ENCODE measurements around the gene CRACR2B. TPM values are rescaled to one million over a fixed set of nuclear protein-coding genes. Genes with fewer than 3 reads are reported as not detected.

CRACR2B gene
- polyA plus RNA-seq, 6 donors from 2014 or later: 0.41 to 1.00 (median 0.55) TPM; not detected in 3

DNA sequence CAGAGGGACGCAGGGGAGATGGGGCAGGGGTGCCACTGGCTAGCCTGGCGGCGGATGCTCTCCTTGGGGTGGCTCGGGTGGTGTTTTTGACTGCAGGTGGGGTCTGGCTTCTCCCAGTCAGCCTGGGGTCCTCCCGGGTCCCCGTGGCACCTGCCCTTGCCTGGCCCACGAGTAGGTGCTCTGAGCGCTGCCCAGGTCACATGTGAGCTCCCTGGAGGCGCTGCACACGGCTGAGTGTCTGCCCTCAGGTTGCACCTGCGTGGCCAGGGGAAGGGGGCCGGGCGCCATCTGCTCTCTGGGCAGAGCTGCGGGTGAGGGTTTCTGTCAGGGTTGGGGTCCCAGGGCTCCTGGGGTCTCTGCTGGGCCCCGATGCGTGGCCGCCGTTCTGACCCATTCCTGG, 20.2 kb downstream of the CRACR2B start:
- Mint-ChIP-seq H3K4me1 (peaks cover 10 to 25% (median 11%) of the 10 kb centered on the region in 3 donors), H3K4me3 (peak overlapping the region in 1 of 8 donors; percentile 76)
- no peak for DNase-seq

DNA sequence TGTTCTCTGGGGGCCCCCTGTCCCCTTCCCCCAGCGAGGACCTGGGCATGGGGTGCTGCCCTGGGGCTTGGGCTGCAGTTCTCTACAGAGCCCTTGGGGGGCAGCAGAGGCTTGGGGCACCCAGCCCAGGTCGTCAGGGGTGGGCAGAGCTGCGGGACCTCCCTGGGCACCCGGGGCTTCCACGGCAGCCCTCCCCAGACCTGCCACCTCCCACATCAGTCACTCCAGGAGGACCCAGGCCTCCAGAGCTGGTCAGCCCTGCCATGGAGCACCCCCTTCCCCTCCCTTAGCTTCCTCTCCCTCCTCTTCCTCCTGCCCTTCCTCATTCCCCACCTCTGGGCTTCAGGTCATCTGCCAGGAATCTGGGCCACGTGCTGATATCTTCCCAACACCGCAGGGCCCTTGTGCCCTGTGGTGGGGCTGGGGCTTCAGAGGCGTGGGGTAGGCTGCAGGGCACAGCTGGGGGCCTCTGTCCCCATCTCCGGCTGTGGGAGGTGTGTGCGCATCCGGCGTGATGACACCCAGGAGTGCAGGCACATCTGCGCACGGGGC, 20.7 kb downstream of the CRACR2B start:
- peak overlapping the region in 1 of 6 donors; percentile 70 for H3K27ac Mint-ChIP-seq
- peaks cover 7 to 23% (median 10%) of the 10 kb centered on the region in 3 donors for H3K4me1 Mint-ChIP-seq
- no peaks in the 10 kb centered on the region for H3K9me3 Mint-ChIP-seq
- H3K27me3 Mint-ChIP-seq: peaks cover 0 to 33% (median 5%) of the 10 kb centered on the region in 3 donors
- ATAC-seq (ENCODE audit: low read depth in 2 of 2) (peak; percentile 53 to 65), DNase-seq (peak; percentile 65)
- H3K36me3 Mint-ChIP-seq: no peaks in the 10 kb centered on the region
- peak overlapping the region in 7 of 8 donors; percentile 23 to 77 (median 67) for H3K4me3 Mint-ChIP-seq

More for the DNA sequence above, 20.2 kb downstream of the CRACR2B start:
- no peaks in the 10 kb centered on the region for H3K36me3 Mint-ChIP-seq
- peaks cover 0 to 36% (median 6%) of the 10 kb centered on the region in 3 donors for H3K27me3 Mint-ChIP-seq
- no peaks in the 10 kb centered on the region for H3K9me3 Mint-ChIP-seq
- no peak overlapping the region for H3K27ac Mint-ChIP-seq
- no peak for ATAC-seq (ENCODE audit: low read depth in 2 of 2)

DNA sequence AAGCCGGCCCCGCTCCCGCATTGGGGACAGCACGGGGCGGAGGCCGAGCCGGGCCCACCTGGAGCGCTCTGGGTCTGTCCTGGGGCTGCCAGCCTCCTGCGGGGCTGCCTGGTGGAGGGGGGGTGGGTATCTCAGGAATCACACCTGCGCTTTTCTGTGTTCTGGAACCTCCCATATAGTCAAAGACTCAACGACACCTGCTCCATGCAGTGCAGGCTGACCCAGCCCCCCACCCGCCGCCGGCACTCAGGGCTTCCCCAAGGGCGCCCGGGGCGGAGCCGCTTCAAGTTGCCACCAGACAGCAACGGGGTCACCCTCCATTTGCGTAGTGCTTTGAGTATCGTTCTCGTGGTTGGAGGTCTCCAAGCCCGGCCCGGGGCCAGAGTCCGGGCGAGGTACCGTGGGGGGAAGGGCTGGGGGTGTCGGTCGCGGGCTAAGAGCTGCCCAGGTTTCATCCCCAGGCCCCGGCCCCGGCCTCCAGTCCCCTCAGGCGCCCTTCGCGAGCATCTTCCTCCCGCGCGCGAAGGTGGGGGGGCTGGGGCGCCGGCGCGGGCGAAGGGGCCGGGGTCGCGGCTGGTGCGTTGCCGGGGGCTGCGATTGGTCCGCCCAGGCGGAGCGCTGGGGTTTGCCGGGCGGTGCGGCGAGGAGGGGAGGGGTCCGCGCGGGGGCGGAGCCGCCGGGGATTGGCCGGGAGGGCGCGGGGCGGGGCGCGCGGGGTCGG, 21.5 kb downstream of the CRACR2B start:
- Mint-ChIP-seq H3K4me3 (peak overlapping the region; percentile 27 to 90 (median 84)), H3K27me3 (peaks cover 0 to 27% (median 0%) of the 10 kb centered on the region in 3 donors), H3K27ac (peak overlapping the region in 2 of 6 donors; percentile 63 to 66), H3K36me3 (no peaks in the 10 kb centered on the region), H3K4me1 (peaks cover 2 to 15% (median 4%) of the 10 kb centered on the region in 3 donors), H3K9me3 (no peaks in the 10 kb centered on the region)
- peak; percentile 47 to 60 for ATAC-seq (ENCODE audit: low read depth in 2 of 2)
- no peak for DNase-seq

DNA sequence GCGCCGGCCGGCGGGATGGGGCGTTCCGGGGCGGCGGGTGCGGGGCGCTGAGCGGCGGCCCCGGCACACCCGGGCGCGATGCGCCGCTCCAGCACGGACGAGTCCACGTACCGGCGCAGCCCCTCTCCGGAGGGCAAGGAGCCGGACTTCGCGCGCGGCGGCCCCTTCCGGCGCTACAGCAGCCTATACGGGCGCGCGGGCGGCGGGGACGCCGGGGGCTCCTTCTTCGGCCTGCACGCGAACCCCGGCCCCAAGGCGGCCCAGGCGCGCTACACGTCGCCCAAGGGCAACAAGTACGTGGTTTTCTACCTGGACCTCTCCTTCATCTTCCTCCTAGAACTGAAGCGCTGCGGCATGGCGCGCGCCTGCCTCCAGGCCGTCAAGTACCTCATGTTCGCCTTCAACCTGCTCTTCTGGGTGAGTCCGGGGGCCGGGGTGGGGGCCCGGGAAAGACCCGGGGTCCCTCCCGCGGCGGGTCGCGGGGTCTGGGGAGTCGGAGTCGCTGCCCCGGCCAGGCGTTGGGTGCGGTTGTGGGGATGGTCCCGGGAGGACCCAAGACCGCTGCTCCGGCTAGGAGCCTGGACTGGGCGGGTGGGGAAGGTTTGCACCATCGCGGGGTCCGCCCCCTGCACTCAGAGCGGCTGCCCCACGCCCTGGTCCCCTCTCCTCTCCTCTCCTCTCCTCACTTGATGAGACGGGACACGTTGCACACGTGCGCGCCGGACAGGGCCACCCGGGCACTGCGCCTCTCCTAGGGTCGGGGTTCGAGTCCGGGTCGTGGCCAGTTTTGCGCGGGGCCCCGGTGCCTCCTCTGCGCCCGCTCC, 22.4 kb downstream of the CRACR2B start:
- H3K9me3 Mint-ChIP-seq: no peaks in the 10 kb centered on the region
- no peak overlapping the region for H3K27ac Mint-ChIP-seq
- peaks cover 0 to 21% (median 0%) of the 10 kb centered on the region in 3 donors for H3K27me3 Mint-ChIP-seq
- ATAC-seq (ENCODE audit: low read depth in 2 of 2) (peak; percentile 21 to 22), DNase-seq (no peak)
- H3K4me3 Mint-ChIP-seq: peak overlapping the region; percentile 33 to 87 (median 69)
- peaks cover 0 to 8% (median 0%) of the 10 kb centered on the region in 3 donors for H3K4me1 Mint-ChIP-seq
- no peaks in the 10 kb centered on the region for H3K36me3 Mint-ChIP-seq

DNA sequence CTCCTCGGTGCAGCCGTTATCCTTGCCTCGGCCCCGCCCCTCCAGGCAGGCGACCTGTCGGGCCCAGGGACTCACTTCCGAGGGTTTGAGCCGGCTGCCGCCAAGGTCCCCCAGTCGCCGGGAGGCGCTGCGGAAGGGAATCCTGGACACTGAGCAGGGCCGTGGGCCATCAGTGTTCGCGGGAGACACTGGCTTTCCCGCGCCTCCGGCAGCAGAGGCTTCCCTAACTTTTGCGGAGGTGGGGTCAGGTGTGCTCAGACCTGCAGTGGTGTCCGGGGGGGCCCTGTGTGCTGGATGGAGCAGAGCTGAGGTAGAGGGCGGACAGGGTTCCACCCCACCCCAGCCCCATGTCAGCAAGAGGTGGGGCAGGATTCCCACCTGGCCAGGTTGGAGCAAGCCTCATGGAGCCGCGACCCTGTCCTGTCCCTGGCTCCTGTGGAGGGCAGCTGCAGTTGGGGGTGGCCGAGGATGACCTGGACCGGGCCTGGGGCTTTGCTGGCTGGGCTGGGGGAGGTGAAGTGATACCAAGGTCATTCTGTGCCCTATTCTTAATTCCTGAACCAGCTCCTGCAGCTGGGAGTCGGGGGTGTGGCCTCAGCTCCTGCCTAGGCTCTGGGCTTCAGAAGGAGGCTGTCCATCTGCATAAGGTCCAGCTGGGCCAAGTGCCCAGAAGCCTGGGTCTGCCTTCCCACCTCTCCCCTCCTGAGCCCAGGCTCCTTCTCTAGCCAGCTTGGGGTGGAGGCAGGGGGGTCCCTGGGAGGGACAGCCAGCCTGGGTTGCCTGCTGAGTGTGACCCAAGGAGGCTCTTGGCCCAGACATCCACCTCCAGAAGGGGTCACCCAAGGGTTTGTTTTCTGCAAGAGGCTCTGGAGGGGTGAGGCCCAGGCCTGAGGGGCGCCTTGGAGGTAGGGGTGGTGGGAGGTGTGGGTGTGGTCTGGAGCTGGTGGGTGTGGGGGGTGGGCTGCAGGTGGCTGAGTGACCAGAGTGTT, 23.4 kb downstream of the CRACR2B start:
- no peak for ATAC-seq (ENCODE audit: low read depth in 2 of 2)
- Mint-ChIP-seq H3K4me1 (peaks cover 0 to 6% (median 0%) of the 10 kb centered on the region in 3 donors), H3K4me3 (peak overlapping the region in 6 of 8 donors; percentile 28 to 80 (median 68)), H3K36me3 (no peaks in the 10 kb centered on the region), H3K27me3 (peaks cover 0 to 18% (median 0%) of the 10 kb centered on the region in 3 donors), H3K27ac (peak overlapping the region in 2 of 6 donors; percentile 12 to 47), H3K9me3 (no peaks in the 10 kb centered on the region)
- DNase-seq: no peak

DNA sequence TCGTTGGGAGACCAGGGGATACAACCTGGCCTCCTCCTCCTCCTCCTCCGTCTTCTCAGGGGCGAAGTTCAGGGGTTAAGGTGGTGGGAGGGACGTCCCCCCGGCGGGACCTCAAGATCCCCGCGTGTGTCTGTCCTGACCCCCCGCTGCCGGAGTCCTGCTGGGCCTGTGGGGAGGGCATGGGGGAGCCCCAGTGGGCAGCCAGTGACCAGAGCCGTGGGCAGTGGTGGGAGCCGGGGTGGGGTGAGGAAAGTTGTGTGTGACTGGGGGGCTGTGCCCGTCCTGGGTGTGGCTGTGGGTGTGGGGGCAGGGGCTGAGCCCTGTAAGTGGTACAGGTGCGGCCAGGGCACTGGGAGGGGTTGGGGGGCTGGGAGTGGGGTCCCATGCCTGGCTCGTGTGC, 25.0 kb downstream of the CRACR2B start:
- ATAC-seq (ENCODE audit: low read depth in 2 of 2) (no peak), DNase-seq (no peak)
- no peaks in the 10 kb centered on the region for H3K9me3 Mint-ChIP-seq
- H3K4me3 Mint-ChIP-seq: peak overlapping the region in 1 of 8 donors; percentile 50
- H3K27ac Mint-ChIP-seq: peak overlapping the region in 1 of 6 donors; percentile 64
- no peaks in the 10 kb centered on the region for H3K36me3 Mint-ChIP-seq
- H3K4me1 Mint-ChIP-seq: peaks cover 0 to 6% (median 4%) of the 10 kb centered on the region in 3 donors
- peaks cover 0 to 11% (median 0%) of the 10 kb centered on the region in 3 donors for H3K27me3 Mint-ChIP-seq

DNA sequence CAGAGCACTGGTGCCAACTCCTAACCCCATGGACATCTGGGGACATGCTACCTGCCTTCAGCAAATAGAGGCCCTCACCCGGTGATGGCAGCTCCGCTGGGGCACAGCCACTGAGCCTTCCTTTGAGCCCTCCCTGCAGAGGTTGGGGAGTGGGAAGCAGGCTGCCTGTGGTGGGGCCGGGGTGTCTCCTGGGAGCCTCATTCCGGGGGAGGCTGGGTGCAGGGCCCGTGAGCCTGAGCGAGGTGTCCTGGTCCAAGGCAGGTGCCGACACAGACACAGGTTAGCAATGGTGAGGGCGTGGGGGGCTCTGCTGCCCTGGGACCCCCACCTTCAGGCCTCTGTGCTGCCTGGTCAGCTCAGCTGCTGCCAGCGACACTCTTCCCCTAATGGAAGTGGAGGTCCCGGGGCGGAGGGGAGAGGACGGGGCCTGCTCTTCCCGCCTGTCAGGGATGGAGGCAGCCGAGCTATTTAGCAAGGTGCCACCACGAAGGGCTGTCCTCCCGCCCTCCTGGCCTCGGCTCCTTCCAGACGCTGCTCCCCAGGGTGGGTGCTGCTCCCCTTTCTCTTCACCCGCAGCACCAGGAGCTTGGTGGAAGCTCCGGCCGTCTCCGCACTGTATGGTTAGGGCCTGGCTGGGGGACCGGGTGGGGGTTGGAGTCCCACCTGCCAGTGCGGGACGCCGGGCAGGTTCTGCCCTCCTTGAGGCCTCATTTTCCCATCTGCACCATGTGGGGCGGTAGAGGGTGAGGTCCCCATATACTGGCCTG, 26.1 kb downstream of the CRACR2B start:
- ATAC-seq (ENCODE audit: low read depth in 2 of 2) (no peak), DNase-seq (no peak)
- H3K9me3 Mint-ChIP-seq: no peaks in the 10 kb centered on the region
- H3K36me3 Mint-ChIP-seq: no peaks in the 10 kb centered on the region
- H3K27ac Mint-ChIP-seq: no peak overlapping the region
- no peak overlapping the region for H3K4me3 Mint-ChIP-seq
- peaks cover 0 to 4% (median 0%) of the 10 kb centered on the region in 3 donors for H3K4me1 Mint-ChIP-seq
- peaks cover 0 to 5% (median 0%) of the 10 kb centered on the region in 3 donors for H3K27me3 Mint-ChIP-seq

DNA sequence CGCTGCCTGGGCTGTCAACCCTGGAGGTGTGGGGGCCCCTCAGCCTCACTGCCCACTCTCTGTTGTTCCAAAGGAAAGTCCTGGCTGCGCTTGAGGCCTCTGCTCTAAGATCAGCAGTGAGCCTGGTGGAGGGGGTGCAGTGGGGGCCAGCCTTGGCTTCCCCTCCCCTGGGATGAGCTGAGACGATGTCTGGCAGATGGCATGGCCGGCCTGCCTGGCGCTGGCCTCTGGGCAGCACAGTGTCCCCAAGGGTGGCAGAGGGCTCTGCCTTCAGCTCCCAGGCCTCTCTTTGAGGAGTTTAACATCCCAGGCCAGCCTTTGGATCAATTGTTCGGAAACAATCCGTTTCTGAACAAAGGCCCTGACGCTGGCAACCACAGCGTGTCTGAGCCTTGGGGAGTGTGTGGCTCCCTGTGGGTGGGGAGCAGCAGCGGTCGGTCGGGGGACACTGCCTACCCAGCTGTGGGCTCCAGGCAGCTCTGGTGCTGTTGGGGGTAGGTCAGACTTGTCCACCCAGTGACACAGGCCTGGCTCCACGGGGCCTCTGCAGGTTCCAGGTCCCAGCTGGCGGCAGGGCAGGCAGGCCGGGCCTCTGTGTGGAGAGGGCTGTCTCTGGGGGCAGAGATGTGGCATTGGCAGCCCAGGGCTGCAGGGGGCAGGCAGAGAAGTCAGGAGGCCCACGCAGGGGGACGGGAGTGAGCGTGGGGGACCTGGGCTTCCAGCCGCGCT, 27.0 kb downstream of the CRACR2B start:
- DNase-seq (no peak), ATAC-seq (ENCODE audit: low read depth in 2 of 2) (no peak)
- Mint-ChIP-seq H3K4me3 (no peak overlapping the region), H3K27ac (no peak overlapping the region), H3K9me3 (no peaks in the 10 kb centered on the region), H3K36me3 (no peaks in the 10 kb centered on the region), H3K27me3 (no peaks in the 10 kb centered on the region), H3K4me1 (peaks cover 0 to 4% (median 0%) of the 10 kb centered on the region in 3 donors)

DNA sequence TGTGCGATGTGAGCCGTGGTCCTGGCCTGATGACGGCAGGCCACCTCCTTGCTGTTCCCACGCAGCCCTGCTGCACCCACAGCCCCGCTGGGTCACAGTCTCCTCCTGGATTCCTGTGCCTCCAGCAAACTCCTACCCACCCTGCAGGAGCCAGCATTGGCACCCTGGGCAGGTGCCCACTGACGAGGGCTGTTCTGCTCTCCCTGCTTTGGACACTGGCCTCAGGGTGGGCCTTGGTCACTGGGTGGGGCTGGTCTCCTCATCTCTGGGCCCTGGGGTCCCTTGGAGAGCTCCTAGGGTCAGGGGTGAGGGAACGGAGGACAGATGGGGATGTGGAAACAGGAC, 27.6 kb downstream of the CRACR2B start:
- no peak for DNase-seq
- Mint-ChIP-seq H3K4me1 (peaks cover 0 to 4% (median 0%) of the 10 kb centered on the region in 3 donors), H3K36me3 (no peaks in the 10 kb centered on the region), H3K9me3 (no peaks in the 10 kb centered on the region), H3K27ac (no peak overlapping the region), H3K27me3 (no peaks in the 10 kb centered on the region), H3K4me3 (no peak overlapping the region)
- no peak for ATAC-seq (ENCODE audit: low read depth in 2 of 2)

DNA sequence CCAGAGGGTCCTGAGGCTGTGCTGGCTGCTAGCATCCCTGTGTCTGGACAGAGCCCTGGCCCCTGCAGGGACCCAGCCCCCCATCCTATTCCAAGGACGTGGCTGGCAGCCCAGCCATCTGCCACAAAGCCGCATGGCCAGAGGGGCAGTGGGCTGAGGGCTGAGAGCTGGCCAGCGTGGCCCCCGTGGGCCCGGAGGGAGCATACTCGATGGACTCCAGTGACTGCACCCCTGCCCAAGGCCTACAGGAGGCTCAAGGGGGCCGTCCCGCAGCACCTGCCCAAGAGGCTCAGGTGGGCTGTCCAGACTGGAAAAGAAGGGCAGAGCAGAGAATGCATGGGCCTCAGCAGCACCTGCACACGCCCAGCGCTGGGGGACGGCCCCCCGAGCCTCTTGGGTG, 28.1 kb downstream of the CRACR2B start:
- no peak for ATAC-seq (ENCODE audit: low read depth in 2 of 2)
- Mint-ChIP-seq H3K27ac (no peak overlapping the region), H3K36me3 (no peaks in the 10 kb centered on the region), H3K9me3 (no peaks in the 10 kb centered on the region), H3K27me3 (no peaks in the 10 kb centered on the region), H3K4me1 (peaks cover 0 to 4% (median 0%) of the 10 kb centered on the region in 3 donors), H3K4me3 (no peak overlapping the region)
- no peak for DNase-seq

DNA sequence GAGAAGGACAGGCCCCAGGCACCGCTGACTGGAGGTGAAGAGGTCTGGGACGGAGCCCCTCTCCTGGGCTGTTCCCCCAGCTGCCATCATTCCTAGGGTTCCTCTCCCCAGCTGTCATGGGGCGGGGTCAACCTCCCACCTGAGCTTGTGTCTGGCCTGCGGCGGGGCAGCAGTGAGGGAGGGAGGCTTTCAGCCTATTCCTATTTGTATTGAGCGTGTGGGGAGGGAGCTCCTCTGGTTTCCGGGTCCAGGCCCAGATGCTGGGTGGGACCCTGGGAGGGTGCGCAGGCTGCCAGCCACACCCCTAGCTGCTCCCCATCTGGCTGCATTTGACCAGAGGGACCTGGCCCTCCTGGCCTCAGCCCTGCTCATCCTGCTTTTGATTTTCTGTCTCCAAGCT, 28.7 kb downstream of the CRACR2B start:
- no peaks in the 10 kb centered on the region for H3K27me3 Mint-ChIP-seq
- DNase-seq (no peak), ATAC-seq (ENCODE audit: low read depth in 2 of 2) (no peak)
- peaks cover 0 to 4% (median 0%) of the 10 kb centered on the region in 3 donors for H3K4me1 Mint-ChIP-seq
- no peaks in the 10 kb centered on the region for H3K9me3 Mint-ChIP-seq
- no peaks in the 10 kb centered on the region for H3K36me3 Mint-ChIP-seq
- H3K27ac Mint-ChIP-seq: no peak overlapping the region
- no peak overlapping the region for H3K4me3 Mint-ChIP-seq
